ENCODE measurements around the gene ZNF747.

The ZNF747 gene

GRCh38 chr16:30491229-30491628 is 43.4 kb downstream of the ZNF747 start:
- no peak for DNase-seq (ENCODE audit: low read depth)
- TF ChIP-seq CTCF (IDR thresholded peaks at IDR 0.05; ENCODE audit: control insufficient read depth, insufficient read depth, low read depth, low read length, missing control alignments): no peak
- H3K4me3 ChIP-seq (ENCODE audit: control insufficient read depth, low read depth, low read length): no peak overlapping the region

- no peak overlapping the region for H3K4me3 ChIP-seq (ENCODE audit: control insufficient read depth, low read depth, low read length)
- TF ChIP-seq CTCF (IDR thresholded peaks at IDR 0.05; ENCODE audit: control insufficient read depth, insufficient read depth, low read depth, low read length, missing control alignments): no peak
- DNase-seq (ENCODE audit: low read depth): no peak
Measured at GRCh38 chr16:30490210-30490609, 44.4 kb downstream of the ZNF747 start.

- no peak for TF ChIP-seq CTCF (IDR thresholded peaks at IDR 0.05; ENCODE audit: control insufficient read depth, insufficient read depth, low read depth, low read length, missing control alignments)
- no peak for DNase-seq (ENCODE audit: low read depth)
- no peak overlapping the region for H3K4me3 ChIP-seq (ENCODE audit: control insufficient read depth, low read depth, low read length)
Measured at GRCh38 chr16:30488764-30489605, 45.7 kb downstream of the ZNF747 start.

GRCh38 chr16:30485818-30486436 is 48.7 kb downstream of the ZNF747 start:
- no peak for DNase-seq (ENCODE audit: low read depth)
- H3K4me3 ChIP-seq (ENCODE audit: control insufficient read depth, low read depth, low read length): no peak overlapping the region
- no peak for TF ChIP-seq CTCF (IDR thresholded peaks at IDR 0.05; ENCODE audit: control insufficient read depth, insufficient read depth, low read depth, low read length, missing control alignments)

GRCh38 chr16:30484887-30485286 is 49.8 kb downstream of the ZNF747 start:
- no peak overlapping the region for H3K4me3 ChIP-seq (ENCODE audit: control insufficient read depth, low read depth, low read length)
- no peak for DNase-seq (ENCODE audit: low read depth)
- TF ChIP-seq CTCF (IDR thresholded peaks at IDR 0.05; ENCODE audit: control insufficient read depth, insufficient read depth, low read depth, low read length, missing control alignments): no peak

- TF ChIP-seq CTCF (IDR thresholded peaks at IDR 0.05; ENCODE audit: control insufficient read depth, insufficient read depth, low read depth, low read length, missing control alignments): peak; percentile 33
- no peak overlapping the region for H3K4me3 ChIP-seq (ENCODE audit: control insufficient read depth, low read depth, low read length)
- DNase-seq (ENCODE audit: low read depth): no peak
Measured at GRCh38 chr16:30482366-30482765, 52.3 kb downstream of the ZNF747 start.
